AG20443 (cell line): ENCODE data around the gene PDE4D.
"Not testable (repeated sequence)": the region's sequence is repeated elsewhere in the genome, so short reads cannot be mapped to it uniquely, and the experiment has no call there.

Experiments
- DNase-seq: peaks from one replicate; pipeline ENCODE4 v3.0.0; 2012; ENCODE audit warnings: low spot score, mixed read lengths

Gene PDE4D

DNA sequence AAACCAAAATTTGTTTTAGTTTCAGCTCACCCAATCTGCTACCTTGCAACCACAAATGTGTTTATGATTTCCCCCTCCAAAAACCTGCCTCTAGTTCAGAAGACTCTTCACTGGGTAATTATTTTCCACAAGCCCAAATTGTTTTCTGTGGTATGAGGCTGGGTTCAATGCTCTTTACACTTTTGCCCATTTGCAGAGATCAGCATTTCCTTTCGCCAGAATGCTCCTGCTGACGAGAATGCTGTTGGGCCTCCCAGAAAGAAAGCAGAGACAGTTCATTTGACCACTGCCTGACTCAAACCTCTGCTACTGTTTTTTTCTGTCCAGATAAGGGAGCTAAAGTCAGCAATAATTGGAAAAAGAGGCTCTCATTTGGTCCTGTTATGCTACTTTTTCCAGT is 427.3 kb downstream of the PDE4D start:
- no peak for DNase-seq

DNA sequence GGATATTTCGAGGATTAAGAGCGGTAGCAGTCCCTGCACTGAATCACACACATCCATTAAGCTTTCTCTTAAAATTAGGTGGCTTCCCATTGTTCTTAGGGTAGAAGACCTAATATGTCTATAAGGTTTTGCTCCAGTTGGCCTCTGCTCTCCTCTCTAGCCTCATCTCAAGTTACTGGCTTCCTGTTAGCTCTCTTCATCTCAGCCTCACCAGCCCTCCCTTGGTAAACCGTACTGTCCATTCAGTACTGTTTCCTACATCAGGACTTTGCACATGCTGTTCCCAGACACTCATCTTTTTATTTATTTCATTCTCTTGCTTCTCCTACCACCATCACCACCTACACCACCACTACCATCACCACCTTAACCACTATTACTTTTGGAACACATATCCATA is 428.6 kb downstream of the PDE4D start:
- no peak for DNase-seq

- not testable (repeated sequence) for DNase-seq
Observed at GRCh38 chr5:59463618-59464166, 429.8 kb downstream of the PDE4D start.

DNA sequence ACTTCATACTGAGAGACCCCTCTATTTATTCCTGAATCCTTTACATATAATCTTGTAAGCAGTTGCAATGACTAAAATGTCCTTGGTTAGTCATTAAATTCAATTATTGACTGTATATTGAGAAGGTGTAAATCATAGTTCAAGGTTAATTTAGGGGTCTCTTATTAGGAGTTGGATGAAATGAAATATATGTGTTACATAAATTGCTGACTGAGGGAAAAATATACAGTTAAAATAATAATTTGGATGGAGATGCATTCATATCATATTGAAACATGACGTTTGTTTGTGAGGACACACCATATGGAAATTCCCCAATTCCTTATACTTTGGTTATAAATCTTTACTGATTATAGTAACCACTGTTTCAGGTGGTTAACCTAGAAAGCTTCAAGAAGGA is 430.6 kb downstream of the PDE4D start:
- no peak for DNase-seq

GRCh38 chr5:59460368-59461153 is 433.0 kb downstream of the PDE4D start:
- no peak for DNase-seq

DNA sequence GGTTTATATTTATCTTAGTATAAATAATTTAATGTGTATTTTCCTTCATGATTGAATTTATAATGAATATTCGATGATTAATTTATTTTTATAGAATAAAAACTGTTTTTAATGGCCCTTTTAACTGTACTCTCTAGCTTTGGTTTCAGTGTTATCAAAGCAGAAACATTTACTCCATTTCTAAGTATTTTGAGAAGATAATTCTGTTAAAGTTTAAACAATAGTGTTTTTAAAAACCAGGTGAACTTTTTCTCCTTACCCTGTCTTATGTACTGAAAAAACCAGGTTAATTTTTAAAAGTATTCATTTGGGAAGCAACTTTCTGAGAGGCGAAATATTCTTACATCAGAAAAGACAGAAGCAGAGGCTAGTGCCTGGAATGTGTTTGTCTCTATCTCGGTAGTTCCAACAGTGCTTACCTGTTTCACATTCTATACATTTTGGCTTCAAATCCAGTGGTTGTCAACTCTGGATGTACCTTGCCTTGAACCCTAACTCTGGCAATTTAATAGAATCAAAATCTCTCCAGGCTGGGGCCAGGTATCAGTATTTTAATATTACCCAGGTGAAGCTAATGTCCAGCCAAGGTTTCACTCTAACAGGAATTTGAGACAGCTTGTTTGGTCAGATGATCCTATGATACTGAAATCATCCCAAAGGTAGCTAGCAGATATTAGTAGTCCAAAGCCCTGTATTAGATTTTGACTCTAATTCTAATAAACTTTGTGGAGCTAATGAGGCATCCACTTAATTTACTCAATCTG is 434.4 kb downstream of the PDE4D start:
- DNase-seq, result no peak

GRCh38 chr5:59458321-59458720 is 435.2 kb downstream of the PDE4D start:
- DNase-seq, result no peak

DNA sequence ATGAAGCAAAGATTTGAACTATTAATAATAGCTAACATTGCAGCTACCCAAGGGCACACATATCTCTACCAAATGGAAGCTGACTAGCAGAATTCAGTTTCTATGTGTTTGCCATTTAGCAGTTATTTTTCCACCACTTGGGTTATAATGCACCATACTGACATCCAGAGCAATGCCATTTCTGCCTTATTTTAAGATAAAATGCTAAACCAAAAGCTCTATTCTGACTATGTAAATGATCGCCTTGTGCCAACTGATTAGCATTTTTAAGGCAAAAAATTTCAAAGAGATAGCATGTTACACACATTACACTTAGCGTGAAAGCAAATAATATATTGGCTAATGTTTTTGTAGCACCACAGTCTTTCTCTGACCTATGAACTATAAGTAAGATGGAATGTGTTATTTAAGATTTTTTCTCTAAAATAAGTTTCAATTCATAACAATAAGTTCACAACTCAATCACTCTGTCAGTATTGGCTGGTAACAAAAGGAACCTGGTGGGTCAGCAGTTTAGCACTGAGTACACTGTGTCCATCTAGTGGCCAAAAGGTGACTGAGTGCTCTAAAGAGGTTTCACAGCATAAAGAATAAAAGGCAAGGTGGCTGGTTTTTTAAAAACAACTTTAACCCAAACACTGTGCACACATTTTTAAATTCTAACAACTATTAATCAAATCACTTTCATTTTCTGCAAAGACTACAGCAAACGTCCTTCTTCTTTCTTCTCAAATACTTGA is 443.5 kb downstream of the PDE4D start:
- DNase-seq, result no peak

DNA sequence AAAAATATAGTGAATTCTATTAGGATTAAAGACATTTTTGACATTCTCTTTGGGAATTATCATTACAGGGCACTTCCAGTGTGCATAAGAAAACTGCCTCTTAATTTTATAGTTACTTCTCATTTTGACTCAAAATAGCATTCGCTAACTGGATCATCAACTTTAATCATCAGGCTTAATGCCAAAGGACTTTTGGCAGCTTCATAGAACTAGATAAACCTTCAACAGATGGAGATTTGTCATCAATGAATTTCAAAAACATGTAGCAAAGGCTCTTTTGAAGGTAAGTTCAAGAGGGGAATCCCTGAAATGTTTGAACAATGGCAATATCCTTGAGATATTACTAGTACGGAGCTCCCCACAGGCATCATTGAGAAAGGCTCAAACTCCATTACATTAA is 447.2 kb downstream of the PDE4D start:
- DNase-seq, result no peak

DNA sequence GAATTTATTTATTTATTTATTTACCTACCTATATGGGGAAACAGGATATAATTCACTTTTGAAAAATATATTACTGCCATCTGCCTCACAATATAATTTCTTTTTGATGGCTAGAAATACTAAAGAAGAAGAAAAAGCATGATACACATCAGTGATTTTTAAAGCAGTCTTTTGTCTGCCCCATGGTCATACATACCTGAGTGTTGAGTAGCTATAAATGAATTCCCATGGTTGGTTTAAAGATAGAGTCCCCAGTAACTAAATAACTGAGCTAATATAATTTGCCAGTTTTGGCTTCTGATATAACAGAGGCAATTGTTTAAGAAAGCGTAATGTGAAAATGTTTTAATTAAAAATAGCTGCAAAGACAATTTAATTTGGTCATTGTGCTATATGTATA is 447.8 kb downstream of the PDE4D start:
- no peak for DNase-seq

GRCh38 chr5:59439303-59439702 is 454.2 kb downstream of the PDE4D start:
- DNase-seq, result no peak

DNA sequence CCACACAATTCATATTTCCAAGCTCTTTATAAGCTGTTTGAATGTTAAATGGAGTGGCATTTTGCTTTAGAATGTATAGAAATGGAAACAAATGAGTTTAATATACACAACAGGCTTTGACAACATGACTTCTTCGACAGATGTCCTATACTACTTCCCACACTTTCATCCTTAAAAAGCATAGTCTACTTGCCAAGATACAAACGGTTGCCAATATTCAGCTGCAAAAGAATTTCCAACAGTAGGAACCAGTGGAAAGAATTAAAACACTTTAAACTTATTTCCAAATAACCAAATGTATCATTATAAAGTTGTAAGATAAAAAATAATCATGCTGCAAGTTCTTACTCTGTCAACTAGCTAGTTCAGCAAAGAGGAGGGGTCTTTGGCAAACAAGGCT is 456.4 kb downstream of the PDE4D start:
- no peak for DNase-seq

GRCh38 chr5:59436364-59437148 is 457.0 kb downstream of the PDE4D start:
- DNase-seq, result no peak

- DNase-seq, result no peak
Observed at GRCh38 chr5:59433174-59433573, 460.4 kb downstream of the PDE4D start.

- no peak for DNase-seq
Observed at GRCh38 chr5:59430066-59430685, 463.4 kb downstream of the PDE4D start.

- no peak for DNase-seq
Observed at GRCh38 chr5:59428391-59428790, 465.1 kb downstream of the PDE4D start.

DNA sequence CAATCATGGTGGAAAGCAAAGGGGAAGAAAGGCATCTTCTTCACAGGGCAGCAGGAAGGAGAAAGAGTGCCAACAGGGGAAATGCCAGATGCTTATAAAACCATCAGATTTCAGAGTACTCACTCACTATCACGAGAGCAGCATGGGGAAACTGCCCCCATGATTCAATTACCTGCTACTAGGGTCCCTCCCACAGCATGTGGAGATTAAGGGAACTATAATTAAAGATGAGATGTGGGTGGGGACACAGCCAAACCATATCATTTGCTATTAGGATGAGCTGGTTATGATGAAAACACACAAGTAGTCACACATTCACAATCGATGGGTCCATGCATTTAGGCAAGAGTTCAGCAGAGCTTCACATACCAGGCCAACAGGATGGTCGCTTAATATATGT is 469.0 kb downstream of the PDE4D start:
- DNase-seq, result no peak

DNA sequence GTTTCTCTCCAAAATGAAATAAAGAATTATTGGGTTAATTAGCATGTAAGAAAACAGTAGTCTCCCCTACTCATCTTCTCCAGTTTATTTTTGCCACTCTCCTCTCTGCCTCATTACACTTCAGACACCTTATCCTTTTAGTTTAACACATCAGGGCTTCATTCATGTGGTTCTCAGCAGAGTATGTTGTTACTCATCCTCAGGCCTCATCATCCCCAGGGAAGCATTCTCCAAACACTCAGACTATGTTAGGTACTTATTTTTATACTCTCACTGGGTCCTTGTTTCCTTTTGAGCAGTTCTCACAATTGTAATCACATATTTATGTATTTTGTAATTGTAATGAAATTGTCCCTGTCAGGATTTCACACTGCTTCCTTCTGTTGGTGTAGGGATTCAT is 470.5 kb downstream of the PDE4D start:
- no peak for DNase-seq

GRCh38 chr5:59421986-59422941 is 471.3 kb downstream of the PDE4D start:
- no peak for DNase-seq

DNA sequence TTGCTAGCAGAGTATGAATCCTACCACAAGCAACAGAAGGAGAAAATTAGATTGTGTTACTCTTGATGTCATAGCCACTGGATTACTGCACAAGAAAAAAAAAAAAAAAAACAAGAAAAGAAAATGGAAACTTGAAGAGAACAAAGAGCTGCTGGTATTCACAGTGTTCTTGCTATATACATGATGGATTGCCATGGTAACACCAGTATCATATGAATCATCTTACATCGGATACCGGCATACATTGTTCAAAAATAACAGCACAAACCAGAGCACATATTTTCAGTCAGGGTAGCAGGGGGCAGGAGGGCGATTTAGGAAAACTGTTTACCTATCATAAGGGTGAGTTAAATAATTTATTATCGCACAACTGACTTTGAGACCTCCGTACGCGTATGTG is 472.9 kb downstream of the PDE4D start:
- no peak for DNase-seq
